IMR-90 (cell line): ENCODE data around the gene CEBPB. TPM values are rescaled to one million over a fixed set of nuclear protein-coding genes. Genes with fewer than 3 reads are reported as not detected.

Experiments used
- ATAC-seq: fragments of 200-7000 bp; cut with Tn5 transposase; 2 replicates; pipeline ENCODE4 v1.9.1; 2020; ENCODE audit warnings: low read depth, mild to moderate bottlenecking, moderate library complexity
- BruUV-seq: library from RNA; stranded (reverse); fragments of 400-500 nt; replicated peaks from 2 replicates; lab custom pipeline; 2021; lab: Mats Ljungman, UMichigan
- CTCF ChIA-PET: fragments of 300-600 bp; formaldehyde crosslinking; extraction: SDS; loops from one replicate; lab custom pipeline; 2021; ENCODE audit warnings: antibody characterized with exemption; lab: Yijun Ruan, JAX
- POLR2A ChIA-PET: fragments of 300-600 bp; sonication (Branson Sonifier 250); formaldehyde crosslinking; loops from one replicate; lab custom pipeline; 2022; ENCODE audit warnings: antibody characterized with exemption; ENCODE audit not compliant: unreplicated experiment; lab: Charles Lee
- DNase-seq: peaks from one replicate; pipeline ENCODE4 v3.0.0; 2013
- H2AFZ ChIP-seq: replicated peaks from 2 replicates; pipeline ENCODE3; 2013; ENCODE audit warnings: low read length, mild to moderate bottlenecking; ENCODE audit not compliant: poor library complexity
- H2AK5ac ChIP-seq: 2 replicates; pipeline ENCODE4 v1.6.1; 2013; ENCODE audit warnings: low read depth, low read length, inconsistent platforms
- H2AK9ac ChIP-seq: replicated peaks from 2 replicates; pipeline ENCODE3; 2013; ENCODE audit warnings: mild to moderate bottlenecking, low read depth, low read length, moderate library complexity; ENCODE audit not compliant: poor library complexity
- H2BK120ac ChIP-seq: 2 replicates; pipeline ENCODE4 v1.6.1; 2013; ENCODE audit warnings: low read depth, low read length, inconsistent platforms
- H2BK15ac ChIP-seq: 3 replicates; pipeline ENCODE4 v1.6.1; 2013; ENCODE audit warnings: low read depth, low read length, inconsistent platforms
- H2BK20ac ChIP-seq: 2 replicates; pipeline ENCODE4 v1.6.1; 2013; ENCODE audit warnings: low read depth, mild to moderate bottlenecking, inconsistent platforms, low read length, moderate library complexity
- H2BK5ac ChIP-seq: 2 replicates; pipeline ENCODE4 v1.6.1; 2013; ENCODE audit warnings: mild to moderate bottlenecking, low read depth, low read length, inconsistent platforms; ENCODE audit not compliant: poor library complexity, severe bottlenecking
- H3K14ac ChIP-seq: replicated peaks from 2 replicates; pipeline ENCODE4 v1.6.1; 2013; ENCODE audit warnings: low read depth, low read length, inconsistent platforms
- H3K18ac ChIP-seq: 2 replicates; pipeline ENCODE4 v1.6.1; 2013; ENCODE audit warnings: low read depth, low read length, control low read depth
- H3K23ac ChIP-seq: 2 replicates; pipeline ENCODE4 v1.6.1; 2013; ENCODE audit warnings: low read depth, low read length, inconsistent platforms
- H3K27ac ChIP-seq: 2 replicates; pipeline ENCODE4 v1.5.1; 2013; ENCODE audit warnings: mild to moderate bottlenecking, control low read depth, low read length; ENCODE audit not compliant: insufficient read depth
- H3K27me3 ChIP-seq: 2 replicates; pipeline ENCODE4 v1.6.1; 2013; ENCODE audit warnings: low read length; ENCODE audit not compliant: control insufficient read depth, insufficient read depth
- H3K36me3 ChIP-seq: 2 replicates; pipeline ENCODE4 v1.6.1; 2013; ENCODE audit warnings: low read length, mixed read lengths; ENCODE audit not compliant: control insufficient read depth, insufficient read depth
- H3K4ac ChIP-seq: 2 replicates; pipeline ENCODE4 v1.6.1; 2013; ENCODE audit warnings: low read depth, low read length, inconsistent platforms
- H3K4me1 ChIP-seq: 2 replicates; pipeline ENCODE4 v1.6.1; 2013; ENCODE audit warnings: low read length, mixed read lengths; ENCODE audit not compliant: control insufficient read depth, insufficient read depth
- H3K4me2 ChIP-seq: 2 replicates; pipeline ENCODE4 v1.6.1; 2013; ENCODE audit warnings: low read depth, mild to moderate bottlenecking, control low read depth, low read length, moderate library complexity
- H3K4me3 ChIP-seq: 2 replicates; pipeline ENCODE4 v1.5.1; 2013; ENCODE audit warnings: low read depth, mild to moderate bottlenecking, control low read depth, low read length, moderate library complexity; ENCODE audit not compliant: insufficient read depth
- H3K56ac ChIP-seq: 2 replicates; pipeline ENCODE4 v1.6.1; 2013; ENCODE audit warnings: low read length, inconsistent platforms; ENCODE audit not compliant: insufficient read depth; ENCODE audit errors: extremely low read depth
- H3K79me1 ChIP-seq, 2 experiments: 2 replicates each; pipeline ENCODE4 v1.6.1; 2013; ENCODE audit warnings: low read length in 2 of 2, inconsistent platforms in 1 of 2, low read depth in 1 of 2
- H3K9ac ChIP-seq: 2 replicates; pipeline ENCODE4 v1.6.1; 2013; ENCODE audit warnings: low read depth, low read length, control low read depth
- H3K9me1 ChIP-seq: 2 replicates; pipeline ENCODE4 v1.6.1; 2013; ENCODE audit warnings: low read length, inconsistent platforms; ENCODE audit not compliant: insufficient read depth
- H3K9me3 ChIP-seq: 2 replicates; pipeline ENCODE4 v1.6.1; 2013; ENCODE audit warnings: low read length; ENCODE audit not compliant: control insufficient read depth, insufficient read depth
- H4K20me1 ChIP-seq: 2 replicates; pipeline ENCODE4 v1.6.1; 2013; ENCODE audit warnings: low read length, inconsistent platforms; ENCODE audit not compliant: insufficient read depth
- H4K5ac ChIP-seq: 2 replicates; pipeline ENCODE4 v1.6.1; 2013; ENCODE audit warnings: mild to moderate bottlenecking, low read depth, low read length, control low read depth
- H4K8ac ChIP-seq, 2 experiments: 2 replicates each; pipeline ENCODE4 v1.6.1; 2013; ENCODE audit warnings: low read depth in 2 of 2, low read length in 2 of 2, control low read depth in 1 of 2, inconsistent platforms in 1 of 2
- H4K91ac ChIP-seq: 2 replicates; pipeline ENCODE4 v1.6.1; 2013; ENCODE audit warnings: low read depth, low read length, inconsistent platforms; ENCODE audit not compliant: insufficient read depth
- BHLHE40 ChIP-seq: fragments of 150-350 bp; IDR thresholded peaks from 2 replicates; pipeline ENCODE4 v1.6.1; 2016; ENCODE audit warnings: mild to moderate bottlenecking, low read depth, low read length
- CEBPB ChIP-seq: IDR thresholded peaks from 2 replicates; pipeline ENCODE4 v1.6.1; 2012; ENCODE audit warnings: low read depth, low read length, improper control_type of control experiment
- CHD1 ChIP-seq: IDR thresholded peaks from 2 replicates; pipeline ENCODE4 v1.6.1; 2012; ENCODE audit warnings: low read depth, low read length, improper control_type of control experiment
- CTCF ChIP-seq: conservative IDR thresholded peaks from 2 replicates; pipeline ENCODE4 v1.5.1; 2012; ENCODE audit warnings: mild to moderate bottlenecking, low read depth, low read length, improper control_type of control experiment
- ELK1 ChIP-seq: fragments of 150-350 bp; IDR thresholded peaks from 2 replicates; pipeline ENCODE4 v1.6.1; 2016; ENCODE audit warnings: low read depth, mild to moderate bottlenecking, low read length, moderate library complexity, borderline replicate concordance
- FOS ChIP-seq: fragments of 150-350 bp; IDR thresholded peaks from 2 replicates; pipeline ENCODE4 v1.6.1; 2016; ENCODE audit warnings: low read depth, low read length
- MAFK ChIP-seq: IDR thresholded peaks from 2 replicates; pipeline ENCODE4 v1.6.1; 2012; ENCODE audit warnings: low read depth, low read length, improper control_type of control experiment
- MAZ ChIP-seq: IDR thresholded peaks from 2 replicates; pipeline ENCODE4 v1.6.1; 2012; ENCODE audit warnings: low read depth, mild to moderate bottlenecking, low read length, improper control_type of control experiment, moderate library complexity, borderline replicate concordance
- MXI1 ChIP-seq: IDR thresholded peaks from 2 replicates; pipeline ENCODE4 v1.6.1; 2012; ENCODE audit warnings: low read depth, mild to moderate bottlenecking, low read length, moderate library complexity, borderline replicate concordance
- NFE2L2 ChIP-seq: fragments of 150-350 bp; IDR thresholded peaks from 2 replicates; pipeline ENCODE4 v1.6.1; 2016; ENCODE audit warnings: low read depth, mild to moderate bottlenecking, low read length
- POLR2A ChIP-seq: IDR thresholded peaks from 2 replicates; pipeline ENCODE4 v1.6.1; 2012; ENCODE audit warnings: mild to moderate bottlenecking, low read depth, low read length
- RAD21 ChIP-seq: IDR thresholded peaks from 2 replicates; pipeline ENCODE4 v1.6.1; 2012; ENCODE audit warnings: low read length, improper control_type of control experiment
- RCOR1 ChIP-seq: IDR thresholded peaks from 2 replicates; pipeline ENCODE4 v1.6.1; 2012; ENCODE audit warnings: mild to moderate bottlenecking, low read length, improper control_type of control experiment; ENCODE audit not compliant: insufficient replicate concordance
- RFX5 ChIP-seq: IDR thresholded peaks from 2 replicates; pipeline ENCODE4 v1.8.0; 2012; ENCODE audit warnings: low read depth, mild to moderate bottlenecking, low read length, moderate library complexity
- SMC3 ChIP-seq: fragments of 150-350 bp; IDR thresholded peaks from 2 replicates; pipeline ENCODE4 v1.6.1; 2016; ENCODE audit warnings: low read depth, mild to moderate bottlenecking, antibody characterized with exemption, low read length, moderate library complexity
- USF2 ChIP-seq: fragments of 150-350 bp; IDR thresholded peaks from 2 replicates; pipeline ENCODE4 v1.6.1; 2017; ENCODE audit warnings: mild to moderate bottlenecking, antibody characterized with exemption, low read length, low read depth
- WGBS, 2 experiments: methylation state at CpG; one replicate each; pipeline versions ENCODE4 v1.1.5 to v1.1.7; 2013; ENCODE audit warnings: missing lambda C conversion rate in 2 of 2; ENCODE audit not compliant: insufficient read length in 1 of 2; ENCODE audit errors: extremely low coverage in 2 of 2; 5-methylcytosine and 5-hydroxymethylcytosine counted together
- dilution Hi-C: fragments of 300-500 bp; cut with HindIII; formaldehyde crosslinking; loops from one replicate; pipeline ENCODE4 v1.14.3; 2018; ENCODE audit warnings: low sequenced_read_pairs; ENCODE audit not compliant: unreplicated experiment
- in situ Hi-C: fragments of 300-500 bp; cut with MboI; formaldehyde crosslinking; loops from 3 replicates; pipeline ENCODE4 v1.14.3; 2019; ENCODE audit warnings: low sequenced_read_pairs, inconsistent platforms, mixed read lengths
- intact Hi-C: fragments of 100-400 bp; cut with micrococcal nuclease; formaldehyde crosslinking; loops from 2 replicates; pipeline ENCODE4 v1.10.0; 2022
- polyA plus RNA-seq, 3 experiments: library from polyadenylated mRNA; depleted of rRNA; stranded (reverse); fragments of >200 nt; gene quantifications; 2 replicates each; pipeline ENCODE4 v1.2.3, GENCODE V29; 2012; ENCODE audit warnings: low replicate concordance in 1 of 3
- total RNA-seq: library from RNA; depleted of rRNA; stranded (reverse); fragments of >200 nt; gene quantifications from 2 replicates; pipeline ENCODE4 v1.2.3, GENCODE V29; 2012

Gene CEBPB
- total and polyA plus RNA-seq, 2 of the 4 experiments (the other 2 are of a cell fraction) = 3.4 to 17.4 TPM

- Histone ChIP-seq H3K4ac (no peak overlapping the region), H2BK5ac (no peak overlapping the region), H3K9ac (no peak overlapping the region), H3K9me3 (no peaks in the 10 kb centered on the region), H3K27ac (no peak overlapping the region), H2BK15ac (no peak overlapping the region), H3K36me3 (no peaks in the 10 kb centered on the region), H4K8ac (no peak overlapping the region), H2BK120ac (no peak overlapping the region), H2BK20ac (no peak overlapping the region), H3K9me1 (no peaks in the 10 kb centered on the region), H2AFZ (no peak overlapping the region), H3K4me2 (no peak overlapping the region), H3K4me1 (no peaks in the 10 kb centered on the region), H3K79me1 (no peaks in the 10 kb centered on the region), H3K27me3 (no peaks in the 10 kb centered on the region), H3K18ac (no peak overlapping the region), H3K23ac (no peak overlapping the region), H3K4me3 (no peak overlapping the region), H2AK9ac (no peak overlapping the region), H2AK5ac (no peak overlapping the region), H4K5ac (no peak overlapping the region), H3K14ac (no peak overlapping the region), H3K56ac (no peak overlapping the region), H4K20me1 (no peaks in the 10 kb centered on the region), H4K91ac (no peak overlapping the region)
- DNase-seq (no peak), ATAC-seq (no peak)
- TF ChIP-seq SMC3 = no peak
- TF ChIP-seq POLR2A = no peak
- TF ChIP-seq RAD21 = no peak
- TF ChIP-seq BHLHE40 = no peak
- no peak for TF ChIP-seq CTCF
- TF ChIP-seq MAZ = no peak
- TF ChIP-seq RFX5 = no peak
- no peak for TF ChIP-seq CHD1
- no peak for TF ChIP-seq USF2
- TF ChIP-seq FOS = no peak
- no peak for TF ChIP-seq NFE2L2
- TF ChIP-seq CEBPB = no peak
- no peak for TF ChIP-seq RCOR1
- TF ChIP-seq MAFK = no peak
- no peak for TF ChIP-seq ELK1
- TF ChIP-seq MXI1 = no peak
- in situ Hi-C loops (loop anchor here (10.0 kb wide), 2 partner anchors 563 to 603 kb away; no protein-coding TSS in a partner anchor), intact Hi-C loops (no loop called here), dilution Hi-C loops (no loop called here)
- ChIA-PET POLR2A (interaction anchor here (0.6 kb wide), 1 partner anchor 25 kb away, joined by 3 read pairs; no protein-coding TSS in a partner anchor), CTCF (no interaction called here)
- BruUV-seq = no TSS peak
- WGBS, 2 experiments = no CpG with 5 or more reads among the region's 10 CpGs
These were observed 9.3 kb upstream of the CEBPB start for GRCh38 chr20:50181344-50181743.
